ENCODE results near the gene SIGLEC11. TPM values are rescaled to one million over a fixed set of nuclear protein-coding genes. Genes with fewer than 3 reads are reported as not detected.
A peak's percentile ranks its signal among the peaks of the same experiment; 100 is the strongest.

SIGLEC11 gene
- total and polyA plus RNA-seq, 2 of the 13 experiments (the other 11 are each of a cell fraction or from before 2014, with no cell fraction given) = not detected

DNA sequence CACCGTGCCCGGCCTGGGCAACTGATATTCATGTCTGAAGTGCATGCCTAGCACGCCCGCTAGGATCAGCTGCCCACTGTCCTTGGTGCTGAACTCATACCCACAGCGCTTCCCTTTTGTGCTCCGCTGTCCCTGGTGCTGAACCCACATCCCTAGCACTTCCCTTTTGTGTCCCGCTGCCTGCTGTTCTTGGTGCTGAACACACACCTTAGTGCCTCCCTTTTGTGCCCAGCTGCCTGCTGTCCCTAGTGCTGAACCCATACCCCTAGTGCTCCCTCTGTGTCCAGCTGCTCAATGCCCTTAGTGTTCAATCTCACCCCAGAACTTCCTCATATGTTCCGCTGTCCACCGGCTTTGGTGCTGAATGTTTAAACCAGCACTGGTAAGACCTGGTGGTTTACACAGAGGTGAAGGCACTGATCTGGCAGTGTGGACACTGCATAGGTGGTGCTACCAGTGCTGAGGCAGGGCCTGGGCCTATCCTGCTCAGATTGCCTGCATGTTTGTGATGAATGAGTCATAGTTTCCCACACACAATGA is 26.3 kb upstream of the SIGLEC11 start (continued):
- TF ChIP-seq MLXIP (CRISPR knock-in tag; IDR thresholded peaks at IDR 0.05; ENCODE audit: borderline replicate concordance) = peak; percentile 99
- peak; percentile 100 for TF ChIP-seq KLF6 (CRISPR knock-in tag; IDR thresholded peaks at IDR 0.05)
- no peak for TF ChIP-seq SMARCE1 (IDR thresholded peaks at IDR 0.05; ENCODE audit: borderline replicate concordance)
- peak; percentile 99 for TF ChIP-seq MTF1 (CRISPR knock-in tag; IDR thresholded peaks at IDR 0.05)
- TF ChIP-seq ZNF547 (CRISPR knock-in tag; IDR thresholded peaks at IDR 0.05) = peak; percentile 100
- peak; percentile 100 for TF ChIP-seq TMF1 (CRISPR knock-in tag; IDR thresholded peaks at IDR 0.05; ENCODE audit: low read depth)
- peak; percentile 99 for TF ChIP-seq TEAD2 (CRISPR knock-in tag; IDR thresholded peaks at IDR 0.05)
- peak; percentile 88 for TF ChIP-seq ZNF629 (CRISPR knock-in tag; conservative IDR thresholded peaks at IDR 0.05)
- TF ChIP-seq SNAPC2 (CRISPR knock-in tag; IDR thresholded peaks at IDR 0.05) = peak; percentile 99
- peak; percentile 95 for TF ChIP-seq GFI1 (CRISPR knock-in tag; IDR thresholded peaks at IDR 0.05; ENCODE audit: borderline replicate concordance)
- TF ChIP-seq ZNF432 (CRISPR knock-in tag; IDR thresholded peaks at IDR 0.05; ENCODE audit: borderline replicate concordance) = peak; percentile 98
- peak; percentile 100 for TF ChIP-seq ZNF878 (CRISPR knock-in tag; IDR thresholded peaks at IDR 0.05)
- TF ChIP-seq GTF2F1 (IDR thresholded peaks at IDR 0.05; ENCODE audit: low read length) = no peak
- TF ChIP-seq THAP9 (CRISPR knock-in tag; IDR thresholded peaks at IDR 0.05; ENCODE audit: borderline replicate concordance) = peak; percentile 97
- TF ChIP-seq TEAD3 (CRISPR knock-in tag; optimal IDR thresholded peaks at IDR 0.05; ENCODE audit: borderline replicate concordance) = peak; percentile 95
- TF ChIP-seq NFE2L2 (IDR thresholded peaks at IDR 0.05; ENCODE audit: low read length) = no peak
- peak; percentile 99 for TF ChIP-seq ZBTB26 (CRISPR knock-in tag; IDR thresholded peaks at IDR 0.05; ENCODE audit: borderline replicate concordance)
- TF ChIP-seq MAZ (IDR thresholded peaks at IDR 0.05; ENCODE audit: borderline replicate concordance, low read depth, low read length) = no peak
- peak; percentile 100 for TF ChIP-seq MAZ (CRISPR knock-in tag; IDR thresholded peaks at IDR 0.05; ENCODE audit: low read depth)
- no peak for TF ChIP-seq SUZ12 (IDR thresholded peaks at IDR 0.05; ENCODE audit: low read depth, low read length)
- TF ChIP-seq ZNF570 (CRISPR knock-in tag; IDR thresholded peaks at IDR 0.05; ENCODE audit: borderline replicate concordance) = peak; percentile 100
- peak; percentile 99 for TF ChIP-seq ZKSCAN8 (CRISPR knock-in tag; IDR thresholded peaks at IDR 0.05; ENCODE audit: borderline replicate concordance)
- TF ChIP-seq SMAD1 (CRISPR knock-in tag; IDR thresholded peaks at IDR 0.05; ENCODE audit: borderline replicate concordance, low read depth) = peak; percentile 99
- TF ChIP-seq SP140L (CRISPR knock-in tag; IDR thresholded peaks at IDR 0.05; ENCODE audit: borderline replicate concordance) = peak; percentile 100
- peak; percentile 100 for TF ChIP-seq HOXA9 (CRISPR knock-in tag; IDR thresholded peaks at IDR 0.05; ENCODE audit: borderline replicate concordance)
- TF ChIP-seq ZNF790 (CRISPR knock-in tag; IDR thresholded peaks at IDR 0.05; ENCODE audit: borderline replicate concordance) = peak; percentile 100
